Spleen (tissue), 11 donors: ENCODE measurements around the gene PRIM2. TPM values are rescaled to one million over a fixed set of nuclear protein-coding genes. Genes with fewer than 3 reads are reported as not detected.
"Not testable (repeated sequence)": the region's sequence is repeated elsewhere in the genome, so short reads cannot be mapped to it uniquely, and the experiment has no call there.

Experiments used
- DNase-seq: peaks from one replicate; pipeline ENCODE4 v3.0.0-alpha.2; 2020
- H3K27ac ChIP-seq, 8 donors: fragments of 200-600 bp; sonication (generic) in 7 of 8; 1 replicate in 4 of 8; 2 replicates in 4 of 8; pipeline versions ENCODE4 v1.5.0 to v1.8.0; 2016 to 2021; ENCODE audit warnings: inconsistent platforms in 4 of 8, mild to moderate bottlenecking in 4 of 8, moderate library complexity in 1 of 8
- H3K27me3 ChIP-seq, 7 donors: fragments of 200-600 bp; sonication (generic) in 6 of 7; replicated peaks in 1 of 7; 1 replicate in 4 of 7; 2 replicates in 3 of 7; pipeline versions ENCODE4 v1.5.0 to v1.8.0; 2016 to 2021; ENCODE audit warnings: inconsistent platforms in 3 of 7, mild to moderate bottlenecking in 1 of 7
- H3K36me3 ChIP-seq, 6 donors: fragments of 200-600 bp; sonication (generic) in 5 of 6; 1 replicate in 4 of 6; 2 replicates in 2 of 6; pipeline versions ENCODE4 v1.5.0 to v1.8.0; 2016 to 2021; ENCODE audit warnings: inconsistent platforms in 2 of 6
- H3K4me1 ChIP-seq, 6 donors: fragments of 200-600 bp; sonication (generic) in 5 of 6; 1 replicate in 3 of 6; 2 replicates in 3 of 6; pipeline versions ENCODE4 v1.5.0 to v1.8.0; 2016 to 2021; ENCODE audit warnings: inconsistent platforms in 3 of 6
- H3K4me3 ChIP-seq, 8 donors: fragments of 200-600 bp; sonication (generic) in 7 of 8; 1 replicate in 4 of 8; 2 replicates in 4 of 8; pipeline versions ENCODE4 v1.5.0 to v1.8.0; 2016 to 2021; ENCODE audit warnings: inconsistent platforms in 4 of 8, mild to moderate bottlenecking in 4 of 8, moderate library complexity in 2 of 8
- H3K9me3 ChIP-seq, 8 donors: fragments of 200-600 bp; sonication (generic) in 7 of 8; 1 replicate in 4 of 8; 2 replicates in 4 of 8; pipeline versions ENCODE4 v1.5.0 to v1.8.0; 2016 to 2021; ENCODE audit warnings: inconsistent platforms in 4 of 8
- WGBS, 5 donors: extraction: QIAGEN DNeasy Blood & Tissue Kit in 3 of 5; methylation state at CpG; one replicate each; pipeline versions ENCODE4 v1.1.5 to v1.1.7; 2013 to 2018; 5-methylcytosine and 5-hydroxymethylcytosine counted together
- intact Hi-C: fragments of 100-400 bp; cut with DNase I; formaldehyde crosslinking; loops from one replicate; pipeline ENCODE4 v1.15.0; 2023; ENCODE audit warnings: low total_unique reads
- microRNA-seq, 3 donors: library from miRNA; unstranded; fragments of <30 nt; microRNA quantifications; one replicate each; pipeline versions ENCODE4 to v1.1.0, GENCODE V29; 2019 to 2020
- polyA plus RNA-seq, 3 donors: library from polyadenylated mRNA; stranded (reverse); fragments of 200-250 nt; gene quantifications; one replicate each; pipeline ENCODE4 v1.2.1, GENCODE V29; 2013
- small RNA-seq, 4 donors: library from RNA; depleted of rRNA; stranded (forward); fragments of <200 nt; gene quantifications; one replicate each; pipeline ENCODE3, GENCODE V24; 2016
- total RNA-seq, 7 donors: library from RNA; depleted of rRNA in 3 of 7; stranded (reverse); fragments of >200 nt in 3 of 7; fragmentation: NEBNext Ultra II Directional in 4 of 7; extraction: Animal tissue kit (Norgen Biotek cat#: 25700) in 4 of 7; gene quantifications; one replicate each; pipeline versions ENCODE4 v1.1.0 to v1.2.1, GENCODE V29; 2016 to 2021
- donor health status: healthy with polysubstance abuse.
- donor health status: DM: no; HTN: no; CAD: no; lungs with moderate emphysema.
- donor health status: DM: no; HTN: no; CAD: no.
- donor health status: Bipolar disorder and iron deficiency.
- donor health status: healthy.
- donor health status: DM: no; HTN: no; CAD: no.
- donor health status: DM: yes; HTN: yes; CAD: no.

PRIM2 gene
- total and polyA plus RNA-seq, 10 donors = 6.0 to 20.2 (median 13.9) TPM

DNA sequence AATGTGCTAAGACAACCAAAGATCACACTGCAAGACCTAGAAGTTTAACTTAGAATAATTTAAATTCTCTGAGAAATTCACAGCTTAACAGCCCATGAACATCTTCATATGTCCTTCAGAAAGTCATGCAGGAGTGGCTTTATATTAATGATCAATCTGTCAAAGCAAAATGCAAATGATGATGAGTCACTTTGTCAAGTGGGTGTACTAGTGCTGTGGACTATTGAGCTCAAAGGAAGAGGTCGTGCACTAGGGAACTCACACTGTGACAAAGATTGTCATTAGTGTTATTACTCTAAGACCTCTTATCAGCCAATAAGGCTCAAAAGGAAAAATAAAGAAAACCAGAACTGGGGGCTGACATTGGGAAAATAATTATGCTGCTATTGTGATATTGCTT is 343.5 kb downstream of the PRIM2 start:
- H3K4me3 ChIP-seq, H3K27ac ChIP-seq, intact Hi-C loops, H3K36me3 ChIP-seq, H3K4me1 ChIP-seq, H3K27me3 ChIP-seq, DNase-seq, H3K9me3 ChIP-seq: not testable (repeated sequence)
- WGBS, 5 donors = 46 to 76% (median 60%) methylated on average over 1 of the region's 1 CpG

DNA sequence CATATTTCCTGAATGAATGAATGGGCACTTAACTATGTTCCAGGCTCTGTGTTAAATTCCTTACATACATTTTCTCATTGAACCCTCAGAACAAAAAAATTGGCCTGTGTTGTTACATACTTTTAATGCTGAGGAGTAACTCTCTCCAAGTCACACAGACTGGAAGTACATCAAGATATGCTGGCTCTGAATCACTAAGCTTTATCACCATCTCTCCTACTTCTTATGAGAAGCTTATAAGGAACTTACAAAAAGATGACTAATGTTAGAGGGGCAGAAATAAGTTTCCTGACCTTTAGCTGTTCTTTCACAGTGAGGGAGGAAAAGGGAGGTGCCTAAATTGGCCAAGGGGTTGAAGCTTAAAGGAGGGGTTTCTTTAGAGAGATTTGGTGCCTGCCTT is 350.7 kb downstream of the PRIM2 start:
- DNase-seq, H3K27me3 ChIP-seq, H3K4me1 ChIP-seq, intact Hi-C loops, H3K36me3 ChIP-seq, H3K4me3 ChIP-seq, H3K9me3 ChIP-seq, H3K27ac ChIP-seq: not testable (repeated sequence)

DNA sequence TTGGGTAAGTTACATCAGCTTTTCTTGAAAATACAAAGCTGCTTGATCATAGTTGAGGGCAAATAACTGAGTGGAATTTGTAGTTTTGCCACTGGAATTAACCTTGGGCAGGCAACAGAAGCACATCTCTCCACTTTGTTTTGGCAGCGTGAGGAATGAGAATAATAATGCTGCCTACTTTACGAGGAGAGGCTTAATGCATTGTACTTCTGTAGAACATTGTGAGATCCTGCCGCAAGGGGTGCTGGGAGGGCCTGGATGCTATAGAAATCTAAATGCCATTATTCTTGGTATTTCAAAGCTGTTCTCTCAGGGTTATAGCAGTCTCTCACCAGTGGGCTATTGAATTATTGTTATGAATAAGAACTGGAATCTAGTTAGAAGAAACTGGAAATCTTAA is 353.8 kb downstream of the PRIM2 start:
- H3K27ac ChIP-seq, H3K4me1 ChIP-seq, H3K27me3 ChIP-seq, H3K4me3 ChIP-seq, intact Hi-C loops, H3K36me3 ChIP-seq, H3K9me3 ChIP-seq, DNase-seq: not testable (repeated sequence)
- 79 to 85% (median 82%) methylated on average over 3 of the region's 3 CpGs for WGBS, 5 donors

DNA sequence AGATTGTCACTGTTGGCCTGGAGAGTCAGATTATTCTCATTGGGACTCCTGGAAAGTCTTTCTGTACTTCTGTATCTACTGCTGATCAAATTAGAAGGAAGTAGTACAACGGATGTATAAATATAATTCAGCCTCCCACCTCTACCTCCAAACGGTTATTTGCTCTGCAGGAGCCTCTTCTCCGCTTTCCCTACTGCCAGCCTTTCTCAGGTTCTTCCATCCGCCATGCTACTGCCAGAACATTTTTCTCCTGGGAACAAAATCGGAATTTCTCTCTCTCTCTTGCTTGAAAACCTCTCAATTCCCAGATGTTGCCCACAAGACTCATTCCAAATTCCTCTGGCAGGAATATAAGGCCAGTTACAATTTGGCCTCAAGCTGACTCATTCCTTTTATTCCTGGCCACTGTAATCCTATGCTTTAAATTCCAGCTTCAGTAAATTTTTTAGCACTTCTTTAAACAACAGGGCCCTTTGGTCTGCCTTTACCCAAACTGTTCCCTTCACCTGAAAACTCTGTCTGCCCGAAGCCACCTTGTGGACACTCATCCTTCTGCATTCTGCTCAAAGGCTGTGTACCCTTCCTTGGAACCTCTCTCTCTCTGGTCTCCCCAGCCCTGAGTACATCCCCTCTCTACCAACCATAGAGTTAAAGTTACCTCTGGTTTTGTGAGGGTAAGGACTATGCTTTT is 354.7 kb downstream of the PRIM2 start:
- intact Hi-C loops, H3K36me3 ChIP-seq, H3K9me3 ChIP-seq, H3K4me3 ChIP-seq, H3K27me3 ChIP-seq, H3K4me1 ChIP-seq, DNase-seq, H3K27ac ChIP-seq: not testable (repeated sequence)
- WGBS, 5 donors = 66 to 84% (median 78%) methylated on average over 6 of the region's 6 CpGs

DNA sequence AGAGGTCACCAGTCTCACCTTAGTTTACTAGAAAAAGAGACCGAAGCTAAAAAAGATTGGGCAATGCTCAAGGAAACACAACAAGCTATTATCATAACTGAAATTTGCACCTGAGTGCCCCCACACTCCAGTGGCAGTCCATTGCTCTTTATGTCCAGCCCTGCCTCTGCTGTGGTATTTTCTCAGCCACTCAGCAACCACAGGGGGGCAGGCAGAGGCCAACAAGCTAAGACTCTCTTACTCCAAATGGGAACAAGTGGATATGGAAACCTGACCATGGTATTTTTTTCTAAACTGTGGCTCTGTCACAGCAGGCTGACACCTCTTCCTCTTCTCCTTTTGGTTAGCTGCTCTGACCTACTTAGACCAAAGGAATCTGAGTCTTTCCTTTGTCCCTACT is 355.9 kb downstream of the PRIM2 start:
- H3K9me3 ChIP-seq, H3K4me3 ChIP-seq, intact Hi-C loops, DNase-seq, H3K36me3 ChIP-seq, H3K27me3 ChIP-seq, H3K27ac ChIP-seq, H3K4me1 ChIP-seq: not testable (repeated sequence)
- 73 to 94% (median 84%) methylated on average over 1 of the region's 1 CpG for WGBS, 5 donors

DNA sequence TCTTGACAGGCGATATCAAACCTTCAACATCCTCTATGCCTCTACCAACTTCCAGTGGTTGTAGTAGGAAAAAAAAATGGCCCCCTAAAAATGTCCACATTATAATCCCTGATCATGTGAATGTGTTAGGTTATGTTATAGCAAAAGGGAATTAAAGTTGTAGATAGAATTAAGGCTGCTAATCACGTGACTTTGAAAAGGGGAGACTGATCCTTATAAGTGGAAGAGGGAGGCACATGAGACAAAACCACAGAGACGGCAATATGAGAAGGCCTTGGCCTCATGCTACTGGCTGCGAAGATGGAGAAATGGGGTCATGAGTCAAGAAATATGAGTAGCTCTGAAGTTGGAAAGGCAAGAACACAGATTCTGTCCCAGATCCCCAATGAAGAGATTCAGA is 358.0 kb downstream of the PRIM2 start:
- H3K27me3 ChIP-seq, H3K36me3 ChIP-seq, H3K4me3 ChIP-seq, intact Hi-C loops, H3K4me1 ChIP-seq, DNase-seq, H3K9me3 ChIP-seq, H3K27ac ChIP-seq: not testable (repeated sequence)
- WGBS, 5 donors = 81 to 92% (median 89%) methylated on average over 4 of the region's 4 CpGs

DNA sequence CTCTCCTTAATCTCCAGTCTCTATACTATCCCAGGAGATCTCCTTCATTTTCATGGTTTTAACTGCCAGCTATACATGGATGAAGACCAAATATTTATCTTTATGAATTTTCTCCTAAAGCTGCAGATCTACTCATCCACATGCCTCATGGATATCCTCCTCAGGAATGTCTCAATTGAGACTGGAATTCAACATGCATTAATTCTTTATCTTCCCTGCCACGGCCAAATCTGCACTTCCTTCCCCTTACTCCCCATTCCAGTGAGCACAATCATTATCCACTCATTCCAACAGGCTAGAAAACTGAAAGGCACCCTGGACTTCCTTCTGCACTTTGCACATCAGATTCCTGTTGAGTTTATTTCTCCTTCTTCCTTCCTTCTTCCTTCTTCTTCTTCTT is 379.0 kb downstream of the PRIM2 start:
- intact Hi-C loops, H3K9me3 ChIP-seq, H3K27ac ChIP-seq, H3K27me3 ChIP-seq, H3K36me3 ChIP-seq, DNase-seq, H3K4me1 ChIP-seq, H3K4me3 ChIP-seq: not testable (repeated sequence)
- 33 to 42% (median 37%) methylated on average over 1 of the region's 1 CpG; no CpG with 5 or more reads in 1 of the 5 donors for WGBS, 5 donors

Small RNA genes lying within 50 kb of the gene (microRNA-seq; reads per million reads assigned to microRNA genes)
- gene MIR548U = 0 reads per million in 3 donors

Small RNA genes lying within 50 kb of the gene (small RNA-seq; reads per million reads assigned to genes)
- 0 reads per million in 4 donors for gene MIR548U

Other genes with a start within 250 kb of the PRIM2 start
- gene ZNF451, start 227.4 kb upstream of the PRIM2 start, total RNA-seq = 100 to 1,000 TPM in 1 of 7 donors, 10 to 100 TPM in 6; 70.2 to 117 (median 86.4) TPM
- 10 to 100 TPM; 11.1 to 16.6 (median 16.1) TPM for gene ZNF451, start 227.4 kb upstream of the PRIM2 start, polyA plus RNA-seq
- 1 to 10 TPM; 1.6 to 3.8 (median 2.0) TPM for gene BAG2, start 145.3 kb upstream of the PRIM2 start, total RNA-seq
- gene BAG2, start 145.3 kb upstream of the PRIM2 start, polyA plus RNA-seq = 1 to 10 TPM in 2 of 3 donors, under 1 TPM in 1; 0.98 to 2.0 (median 1.8) TPM
- gene RAB23, start 95.3 kb upstream of the PRIM2 start, total RNA-seq = 1 to 10 TPM; 1.7 to 3.9 (median 2.2) TPM
- gene RAB23, start 95.3 kb upstream of the PRIM2 start, polyA plus RNA-seq = 1 to 10 TPM in 2 of 3 donors, under 1 TPM in 1; 0.89 to 2.6 (median 1.7) TPM